NCI-H187 (cell line): ENCODE measurements around the gene LPP.
A peak's percentile ranks its signal among the peaks of the same experiment; 100 is the strongest.

Experiments used
- DNase-seq, 2 experiments: peaks; one replicate each; lab custom pipeline; 2025; lab: John Stamatoyannopoulos, UW

LPP gene

GRCh38 chr3:188832961-188833721 is 679.2 kb downstream of the LPP start:
- DNase-seq, result no peak

- DNase-seq, result no peak
Measured at GRCh38 chr3:188834349-188834748, 680.4 kb downstream of the LPP start.

- no peak for DNase-seq
Measured at GRCh38 chr3:188839187-188839695, 685.3 kb downstream of the LPP start.

DNA sequence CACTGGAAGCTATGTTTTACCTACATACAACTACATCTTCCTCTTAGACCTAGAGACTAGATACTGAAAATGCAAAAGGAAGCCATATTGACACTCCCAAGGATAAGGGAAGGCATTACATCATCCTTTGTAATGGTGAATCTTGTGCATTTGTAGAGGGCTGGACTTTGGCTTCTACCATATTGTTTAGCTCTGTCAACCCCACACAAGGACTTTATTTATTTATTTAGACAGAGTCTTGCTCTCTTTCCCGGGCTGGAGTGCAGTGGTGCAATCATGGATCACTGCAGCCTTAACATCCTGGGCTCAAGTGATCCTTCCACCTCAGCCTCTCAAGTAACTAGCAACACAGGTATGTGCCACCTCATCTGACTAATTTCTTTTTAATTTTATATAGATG is 686.3 kb downstream of the LPP start:
- no peak for DNase-seq

- DNase-seq, result no peak
Measured at GRCh38 chr3:188841906-188842305, 687.9 kb downstream of the LPP start.

GRCh38 chr3:188842639-188843038 is 688.7 kb downstream of the LPP start:
- no peak for DNase-seq

GRCh38 chr3:188844096-188844495 is 690.1 kb downstream of the LPP start:
- DNase-seq, result no peak

DNA sequence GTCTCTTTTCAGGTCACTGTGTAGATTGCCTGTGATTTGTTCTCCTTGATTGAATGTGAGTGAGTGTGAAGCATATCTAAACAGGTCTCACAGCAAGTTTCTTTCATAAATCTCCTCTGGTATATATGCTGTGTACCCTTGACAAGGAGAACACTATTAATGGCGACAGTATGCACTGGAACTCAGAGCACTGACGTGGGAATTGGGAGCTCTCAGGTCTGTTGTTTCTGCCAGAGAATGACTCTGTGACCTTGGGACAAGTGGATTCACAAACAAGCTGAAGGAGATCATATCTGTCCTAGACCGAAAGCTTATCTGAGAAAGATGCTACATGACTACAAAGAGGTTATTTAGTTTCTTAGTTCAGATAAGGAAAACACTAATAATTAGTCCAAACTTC is 691.6 kb downstream of the LPP start:
- no peak for DNase-seq

DNA sequence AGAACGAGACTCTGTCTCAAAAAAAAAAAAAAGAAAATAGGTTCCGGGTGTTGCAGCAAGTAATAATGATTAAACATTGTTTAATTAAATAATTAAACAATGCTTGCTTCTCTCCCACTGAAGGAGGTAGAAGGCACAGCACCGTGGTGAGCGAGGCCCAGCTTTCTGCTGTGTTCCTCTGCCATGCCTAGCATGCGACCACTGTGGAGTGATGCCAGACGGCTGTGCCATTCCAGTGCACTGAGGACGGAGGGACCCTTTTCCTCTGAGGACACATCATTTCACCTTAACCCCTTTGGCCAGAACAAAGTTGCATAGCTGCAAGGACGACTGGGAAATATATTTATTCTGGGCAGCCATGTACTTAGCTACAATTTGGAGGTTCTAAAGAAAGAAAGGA is 695.0 kb downstream of the LPP start:
- no peak for DNase-seq

- DNase-seq, result no peak
Measured at GRCh38 chr3:188853856-188854771, 700.2 kb downstream of the LPP start.

DNA sequence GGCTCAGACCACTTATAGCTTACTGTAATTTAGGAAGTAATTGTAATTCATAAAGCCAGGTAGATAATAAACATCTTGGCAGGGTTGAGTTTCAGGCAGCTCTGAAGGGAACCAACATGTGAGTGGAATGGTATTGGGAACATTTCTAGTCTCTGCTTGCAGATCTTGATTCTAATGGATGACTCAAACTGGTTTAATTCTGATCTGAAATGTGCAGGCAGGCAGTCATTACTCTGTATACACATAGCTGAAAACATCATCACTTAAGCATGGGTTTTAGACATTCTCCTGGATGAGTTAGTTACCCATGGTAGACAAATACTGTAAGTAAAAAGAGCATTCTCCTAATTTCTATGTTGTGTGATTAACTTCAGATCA is 700.8 kb downstream of the LPP start:
- DNase-seq, result no peak

DNA sequence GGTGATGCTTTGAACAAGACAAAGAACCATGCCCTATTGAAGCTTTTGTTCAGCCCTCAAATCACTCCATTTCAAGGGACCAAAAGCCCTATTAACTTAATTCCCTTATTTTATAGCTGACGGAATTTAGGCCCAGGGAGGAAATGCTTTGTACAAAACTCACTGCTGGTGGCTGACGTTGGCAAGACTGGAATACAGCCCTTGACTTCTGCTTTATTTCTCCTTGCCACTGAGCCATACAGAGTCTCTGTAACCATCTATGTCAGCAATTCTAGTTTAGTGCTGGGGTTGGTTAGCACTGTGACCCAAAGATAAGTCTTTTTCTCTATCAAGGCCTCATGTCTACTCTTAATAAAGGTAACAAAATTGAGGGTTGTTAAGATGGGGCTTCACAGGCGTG is 701.7 kb downstream of the LPP start:
- DNase-seq, result no peak

- DNase-seq, result no peak
Measured at GRCh38 chr3:188860147-188860546, 706.2 kb downstream of the LPP start.

DNA sequence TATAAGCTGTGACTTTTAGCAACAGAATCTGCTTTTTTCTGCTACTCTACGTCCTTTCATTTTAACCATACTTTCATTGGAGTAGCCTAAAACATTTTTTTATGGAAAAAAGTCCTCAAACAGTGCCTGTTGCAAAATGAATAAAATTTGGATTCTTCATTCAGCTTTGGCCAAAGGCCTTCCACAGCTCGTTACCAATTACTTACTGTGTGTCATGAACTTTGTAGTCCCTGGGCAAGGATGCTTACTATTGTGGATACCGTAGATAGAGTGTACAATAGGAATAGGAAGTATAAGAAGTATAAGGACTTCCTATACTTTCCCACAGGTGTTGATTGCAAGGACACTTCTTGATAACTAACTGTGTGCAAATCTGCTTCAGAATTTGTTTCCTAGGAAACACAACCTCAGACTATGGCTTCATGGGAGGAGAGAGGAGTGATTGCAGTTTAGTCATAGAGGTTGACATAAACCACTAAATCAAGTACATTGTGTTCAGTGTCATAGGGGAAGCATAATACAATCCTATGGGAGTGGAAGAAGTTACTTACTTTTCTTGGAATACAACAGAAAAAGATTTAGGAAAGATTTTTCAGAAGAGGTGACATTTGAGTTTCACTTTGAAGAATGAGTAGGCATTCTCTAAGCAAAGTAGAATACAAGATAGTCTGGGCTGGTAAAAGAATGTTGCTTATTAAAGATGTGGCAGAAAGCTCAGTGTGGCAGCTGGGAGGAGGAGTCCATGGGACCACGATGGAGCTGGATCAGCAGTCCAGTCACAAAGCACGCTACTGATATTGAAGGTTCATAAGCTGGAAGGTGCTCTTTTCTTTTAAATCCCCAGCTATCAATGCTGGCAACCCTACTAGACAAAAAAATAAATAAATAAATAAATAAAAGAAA is 708.1 kb downstream of the LPP start:
- no peak for DNase-seq

DNA sequence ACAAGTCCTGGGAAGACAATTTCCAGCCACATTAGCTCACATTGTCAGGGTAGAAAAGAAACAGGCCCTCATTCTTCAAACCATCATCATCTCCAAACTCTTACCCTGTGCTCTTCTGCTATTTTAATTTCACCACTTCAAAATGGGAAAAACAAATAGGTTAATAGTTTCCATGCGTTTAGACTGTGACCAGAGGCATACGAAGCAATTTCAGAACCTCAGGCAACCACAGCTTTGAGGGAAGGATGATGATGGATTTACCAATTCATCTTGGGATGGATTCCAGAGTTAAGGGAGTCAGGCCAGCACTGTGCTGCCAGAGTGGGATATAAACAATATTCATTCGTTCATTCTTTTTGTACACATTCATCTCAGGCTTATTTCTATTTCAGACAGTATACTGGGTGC is 710.0 kb downstream of the LPP start:
- DNase-seq, result no peak

DNA sequence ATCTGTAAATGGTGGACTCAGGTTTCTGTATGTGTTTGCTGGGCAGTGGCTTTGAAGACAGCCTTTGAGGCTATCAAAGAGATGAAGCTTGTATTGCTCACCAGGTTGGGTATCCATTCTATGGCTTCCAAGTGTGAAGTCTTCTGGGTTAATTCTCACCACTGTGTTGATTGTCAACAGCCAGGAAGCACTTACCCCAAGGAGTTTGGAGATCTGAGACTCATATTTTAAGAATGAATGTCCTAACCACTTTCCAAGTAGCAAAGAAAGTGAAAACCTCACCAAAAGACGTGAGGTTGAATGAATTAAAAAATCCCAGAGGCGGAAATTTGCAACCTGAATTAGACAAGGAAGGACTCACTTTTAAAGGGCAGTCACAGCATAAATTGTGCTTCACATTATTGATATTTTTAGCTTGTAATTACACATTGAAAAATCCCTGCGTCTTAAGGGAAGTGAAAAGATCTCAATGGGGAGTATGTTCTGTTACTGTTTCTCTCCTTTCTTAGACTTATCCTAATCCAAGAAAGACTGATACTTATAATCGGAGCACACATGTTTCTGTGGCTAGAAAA is 713.8 kb downstream of the LPP start:
- DNase-seq, result no peak

- DNase-seq, result peak in 1 of 2 experiments; percentile 16
Measured at GRCh38 chr3:188868803-188869202, 714.8 kb downstream of the LPP start.

DNA sequence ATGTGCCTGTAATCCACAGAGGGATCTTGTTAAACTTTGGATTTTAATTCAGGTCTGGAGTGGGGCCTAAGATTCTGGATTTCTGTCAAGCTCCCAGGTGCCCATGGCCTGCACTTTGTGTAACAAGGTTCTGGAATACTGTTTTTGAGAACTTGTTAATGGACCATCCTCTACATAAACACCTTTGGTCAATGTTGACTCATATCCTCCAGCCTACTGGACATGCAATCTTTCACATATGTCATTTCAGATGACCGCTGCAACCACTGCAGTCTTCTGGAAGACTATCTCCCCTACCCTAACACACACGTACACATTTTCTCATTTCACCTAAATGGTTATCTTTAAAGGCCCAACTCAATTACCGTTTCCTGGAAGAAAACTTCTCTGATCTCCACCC is 715.7 kb downstream of the LPP start:
- DNase-seq, result no peak

DNA sequence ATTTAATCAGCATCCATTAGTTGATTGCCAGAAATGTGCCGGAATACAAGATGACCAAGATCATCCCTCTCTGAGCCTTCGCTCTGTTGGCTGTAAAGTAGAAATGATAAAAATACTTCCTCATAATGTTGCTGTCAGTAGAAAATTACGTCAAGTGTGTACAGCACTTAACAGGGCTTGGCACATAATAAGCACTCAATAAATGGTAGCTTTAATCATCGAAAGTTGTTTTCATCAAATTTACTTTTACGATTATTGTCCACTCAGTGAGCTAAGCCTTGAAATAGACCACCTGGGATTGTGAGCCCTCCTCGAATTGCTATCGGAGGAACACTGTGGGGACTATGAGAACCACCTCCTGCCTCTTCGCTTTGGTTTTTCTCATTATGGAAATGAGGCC is 716.5 kb downstream of the LPP start:
- DNase-seq, result no peak

GRCh38 chr3:188874576-188874975 is 720.6 kb downstream of the LPP start:
- no peak for DNase-seq

- no peak for DNase-seq
Measured at GRCh38 chr3:188875413-188875812, 721.5 kb downstream of the LPP start.

DNA sequence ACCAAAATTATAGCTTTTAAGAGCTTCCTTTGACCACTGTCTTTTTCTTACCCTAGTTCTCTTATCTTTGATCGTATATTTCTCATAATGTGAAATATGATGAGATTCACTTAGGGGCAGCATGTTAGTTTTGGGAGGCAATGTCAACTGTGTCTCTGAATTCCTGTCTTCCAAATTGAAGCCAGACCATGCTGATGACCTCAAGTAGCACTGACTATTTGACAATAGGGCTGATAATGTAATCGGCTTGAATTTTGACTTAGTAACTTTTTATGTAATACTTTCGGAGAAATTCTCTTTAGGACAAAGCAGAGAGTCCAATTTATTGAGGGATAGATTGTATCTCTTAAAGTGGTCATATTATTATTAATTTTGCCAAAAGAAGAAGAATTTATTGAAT is 722.4 kb downstream of the LPP start:
- no peak for DNase-seq
